ENCODE data around the gene CSTF2.

CSTF2 gene

GRCh38 chrX:100871594-100872560 is 51.7 kb downstream of the CSTF2 start:
- no peak for DNase-seq

GRCh38 chrX:100874325-100874724 is 54.1 kb downstream of the CSTF2 start, which contains the start of gene NOX1:
NOX1 (minus strand) TSS chrX:100874359; CDS start chrX:100874139, 220 bp downstream.
- DNase-seq: no peak

DNA sequence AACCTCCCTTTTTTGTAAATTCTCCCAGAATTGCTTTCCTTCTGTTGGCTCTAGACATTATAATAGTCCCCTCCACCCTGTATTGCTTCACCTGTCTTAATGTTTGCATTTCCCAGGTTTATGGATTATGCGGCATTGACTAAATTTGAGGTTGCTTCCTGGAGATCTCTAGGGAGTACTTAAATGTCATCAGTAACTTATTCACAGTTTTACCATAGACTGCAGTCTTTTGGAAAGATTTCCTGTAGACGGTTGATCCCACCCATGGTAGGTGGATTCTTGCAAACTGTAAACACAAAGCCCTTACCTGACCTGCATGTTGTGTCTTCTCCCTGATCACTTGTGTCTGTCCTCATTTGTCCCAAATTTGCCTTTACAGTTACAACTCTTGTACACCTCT is 60.2 kb downstream of the CSTF2 start:
- DNase-seq: no peak

- DNase-seq: no peak
Measured at GRCh38 chrX:100883654-100884053, 63.5 kb downstream of the CSTF2 start.

Data from activated CD8-positive, alpha-beta memory T cell treated with anti-CD3 and anti-CD28 coated beads for 24 hours (primary cell).